Skeletal muscle satellite cell (primary cell): ENCODE measurements around the gene USPL1. TPM values are rescaled to one million over a fixed set of nuclear protein-coding genes. Genes with fewer than 3 reads are reported as not detected.
A peak's percentile ranks its signal among the peaks of the same experiment; 100 is the strongest.

Source experiments
- H3K27me3 ChIP-seq: 2 replicates; pipeline ENCODE4 v1.7.0; 2013; ENCODE audit warnings: low read length; ENCODE audit not compliant: control insufficient read depth, insufficient read depth
- H3K36me3 ChIP-seq: 2 replicates; pipeline ENCODE4 v1.7.0; 2013; ENCODE audit warnings: mild to moderate bottlenecking, control low read depth, low read length; ENCODE audit not compliant: insufficient read depth
- H3K4me1 ChIP-seq: 2 replicates; pipeline ENCODE4 v1.7.0; 2013; ENCODE audit warnings: low read length; ENCODE audit not compliant: control insufficient read depth, insufficient read depth
- H3K4me2 ChIP-seq: 2 replicates; pipeline ENCODE4 v1.7.0; 2013; ENCODE audit warnings: mild to moderate bottlenecking, low read length
- H3K4me3 ChIP-seq: 2 replicates; pipeline ENCODE4 v1.7.0; 2013; ENCODE audit warnings: low read length
- H3K9ac ChIP-seq: 2 replicates; pipeline ENCODE4 v1.7.0; 2013; ENCODE audit warnings: mild to moderate bottlenecking, low read depth, low read length, moderate library complexity
- H3K9me3 ChIP-seq: replicated peaks from 2 replicates; pipeline ENCODE4 v1.7.0; 2013; ENCODE audit warnings: mild to moderate bottlenecking, control low read depth, low read length
- total RNA-seq: library from RNA; depleted of rRNA; stranded (reverse); fragments of >200 nt; gene quantifications from 2 replicates; pipeline ENCODE4 v1.2.3, GENCODE V29; 2012; rRNA removed

USPL1 gene
- total RNA-seq, result 12.5 and 13.7 TPM in 2 replicates

DNA sequence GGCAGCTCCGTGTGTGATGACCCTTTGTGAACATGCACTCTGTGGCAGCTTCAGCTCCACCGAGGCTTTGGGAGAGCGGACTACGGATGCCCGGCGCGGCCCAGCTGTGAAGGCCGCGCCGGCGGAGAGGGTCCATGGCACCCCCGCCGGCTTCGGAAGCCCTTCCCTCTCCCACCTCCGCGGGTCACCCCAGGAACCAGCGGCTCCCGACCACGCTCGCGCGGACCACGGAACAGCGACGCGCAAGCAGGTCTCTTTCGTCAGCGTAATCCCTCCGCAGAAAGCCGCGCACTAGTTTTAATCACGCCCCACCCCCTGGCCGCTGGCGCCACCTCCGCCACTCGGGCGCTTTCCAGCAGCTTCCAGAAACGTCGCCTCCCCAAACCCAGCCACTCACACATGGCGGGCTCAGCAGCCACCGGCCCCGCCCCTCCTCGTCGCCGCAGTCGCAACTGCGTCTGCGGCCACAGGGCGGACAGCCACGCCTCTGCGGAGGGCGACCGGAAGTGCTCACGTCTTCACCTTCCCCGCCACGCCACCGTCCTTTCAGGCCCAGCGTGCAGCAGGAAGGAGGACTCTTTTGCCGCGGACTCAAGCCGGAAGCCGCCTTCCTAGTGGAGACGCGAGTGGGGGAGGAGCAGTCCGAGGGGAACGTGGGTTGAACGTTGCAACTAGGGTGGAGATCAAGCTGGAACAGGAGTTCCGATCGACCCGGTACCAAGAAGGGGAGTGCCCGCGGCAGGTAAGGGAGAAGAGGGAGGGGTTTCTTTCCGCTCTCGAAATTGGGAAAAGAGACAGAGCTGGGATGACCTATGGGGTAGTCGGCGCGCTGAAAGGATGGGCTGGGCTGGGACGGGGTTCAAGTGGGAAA, at the start of gene USPL1:
TSS of gene USPL1 (plus strand) at position 606 of the 871 bp plus-strand sequence. CDS start 3,221 bp downstream, outside the sequence.
- H3K4me2 ChIP-seq, result peak within 1 kb of the TSS; percentile 90
- no peaks in the 10 kb centered on the region for H3K27me3 ChIP-seq
- H3K4me1 ChIP-seq, result peaks cover 22% of the 10 kb centered on the region
- peak within 1 kb of the TSS; percentile 96 for H3K9ac ChIP-seq
- peak within 1 kb of the TSS; percentile 97 for H3K4me3 ChIP-seq
- no peaks in the 10 kb centered on the region for H3K9me3 ChIP-seq
- H3K36me3 ChIP-seq, result no peaks in the 10 kb centered on the region

DNA sequence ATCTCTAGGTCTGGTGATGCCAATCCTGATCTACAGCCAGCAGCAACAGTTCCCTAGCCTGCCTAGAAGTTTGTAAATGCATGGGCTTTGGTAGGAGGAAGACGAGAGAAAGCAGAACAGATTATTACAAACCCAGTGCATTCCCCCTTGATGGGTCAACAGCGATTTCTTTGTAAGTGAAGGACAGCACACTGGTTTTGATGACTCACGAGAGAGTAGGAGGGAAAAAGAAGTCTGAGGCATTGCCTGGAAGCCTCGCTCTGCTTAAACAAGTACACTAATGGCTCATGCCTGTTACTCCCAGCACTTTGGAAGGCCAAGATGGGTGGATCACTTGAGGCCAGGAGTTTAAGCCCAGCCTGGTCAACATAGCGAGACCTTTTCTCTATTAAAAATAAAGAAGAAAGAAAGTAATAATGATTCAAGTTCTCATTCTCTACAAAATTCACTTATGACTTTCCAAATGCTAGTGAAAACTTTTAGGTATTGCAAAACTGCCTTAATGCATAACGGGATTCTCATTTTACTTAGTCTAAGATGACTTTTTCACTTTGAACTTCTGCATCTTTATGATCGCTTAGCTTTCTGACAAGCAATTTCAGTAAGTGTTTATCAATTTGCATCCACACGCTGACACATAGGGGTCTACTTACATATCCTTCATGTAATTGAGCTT, 47.7 kb upstream of the USPL1 start:
- Histone ChIP-seq H3K4me1 (peaks cover 24% of the 10 kb centered on the region), H3K4me3 (peak overlapping the region; percentile 24), H3K36me3 (no peaks in the 10 kb centered on the region), H3K9me3 (no peaks in the 10 kb centered on the region), H3K4me2 (peak overlapping the region; percentile 53), H3K27me3 (no peaks in the 10 kb centered on the region), H3K9ac (peak overlapping the region; percentile 4)

DNA sequence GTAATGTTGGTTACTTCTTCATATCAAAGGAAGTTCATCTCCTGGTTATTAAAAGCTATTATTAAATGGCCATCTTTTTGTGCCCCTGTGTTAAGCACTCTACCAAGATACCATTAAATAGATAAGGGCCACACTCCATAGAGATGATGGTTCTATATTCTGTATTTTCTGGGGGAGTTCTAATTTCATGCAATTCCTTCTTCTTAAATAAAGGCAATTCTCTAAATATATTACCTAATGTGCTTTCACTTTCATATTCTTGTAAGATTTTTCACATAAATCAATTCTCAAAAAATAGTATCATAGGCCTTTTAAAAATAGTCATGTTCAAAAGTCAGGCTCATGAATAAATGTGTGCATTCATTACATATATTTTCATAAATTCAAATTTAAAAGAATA, 47.0 kb upstream of the USPL1 start:
- peak overlapping the region; percentile 21 for H3K4me2 ChIP-seq
- no peak overlapping the region for H3K9ac ChIP-seq
- peaks cover 24% of the 10 kb centered on the region for H3K4me1 ChIP-seq
- H3K27me3 ChIP-seq, result no peaks in the 10 kb centered on the region
- H3K4me3 ChIP-seq, result no peak overlapping the region
- no peaks in the 10 kb centered on the region for H3K9me3 ChIP-seq
- no peaks in the 10 kb centered on the region for H3K36me3 ChIP-seq

DNA sequence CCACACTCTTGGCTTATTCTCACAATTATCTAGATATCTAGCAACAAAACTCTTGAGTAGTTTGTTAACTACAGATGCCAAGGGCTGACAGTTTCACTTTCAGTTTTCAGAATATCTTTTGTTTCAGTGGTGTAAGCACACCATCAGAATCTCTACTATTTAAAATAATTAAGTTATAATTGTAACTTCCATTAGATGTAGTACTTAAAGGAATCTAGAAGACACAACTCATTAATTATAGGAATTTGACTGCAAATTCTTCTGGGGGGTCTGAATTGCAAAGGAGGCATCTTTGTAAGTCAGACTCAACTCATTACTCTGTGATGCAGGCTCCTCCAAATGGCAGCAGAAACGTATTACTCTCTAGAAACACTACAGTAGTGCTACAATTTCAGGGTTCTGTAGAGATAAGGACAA, 44.9 kb upstream of the USPL1 start:
- Histone ChIP-seq H3K36me3 (no peaks in the 10 kb centered on the region), H3K4me1 (peaks cover 37% of the 10 kb centered on the region), H3K4me2 (peak overlapping the region; percentile 86), H3K9me3 (no peaks in the 10 kb centered on the region), H3K9ac (peak overlapping the region; percentile 81), H3K27me3 (no peaks in the 10 kb centered on the region), H3K4me3 (peak overlapping the region; percentile 65)

DNA sequence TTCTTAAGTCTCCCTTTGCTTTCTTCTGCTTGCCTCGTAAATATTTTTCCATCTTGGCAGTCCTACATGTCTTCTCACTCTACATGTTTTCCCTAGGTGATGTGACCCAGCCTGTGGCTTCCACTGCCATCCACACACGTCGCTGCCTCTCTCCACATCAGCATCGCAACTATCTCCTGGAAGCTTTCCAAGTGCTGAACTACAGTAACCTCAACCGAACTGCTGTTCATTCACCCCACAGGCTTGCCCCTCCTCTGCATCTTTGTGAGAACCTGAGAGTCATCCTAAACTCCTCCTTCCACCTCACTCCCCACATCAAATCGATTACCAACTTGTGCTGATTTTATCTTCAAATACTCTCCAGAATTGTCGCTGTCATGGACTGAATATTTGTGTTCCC, 41.2 kb upstream of the USPL1 start:
- H3K9ac ChIP-seq, result no peak overlapping the region
- H3K27me3 ChIP-seq, result no peaks in the 10 kb centered on the region
- no peak overlapping the region for H3K4me2 ChIP-seq
- H3K4me3 ChIP-seq, result no peak overlapping the region
- no peaks in the 10 kb centered on the region for H3K36me3 ChIP-seq
- peaks cover 24% of the 10 kb centered on the region for H3K4me1 ChIP-seq
- H3K9me3 ChIP-seq, result no peaks in the 10 kb centered on the region

DNA sequence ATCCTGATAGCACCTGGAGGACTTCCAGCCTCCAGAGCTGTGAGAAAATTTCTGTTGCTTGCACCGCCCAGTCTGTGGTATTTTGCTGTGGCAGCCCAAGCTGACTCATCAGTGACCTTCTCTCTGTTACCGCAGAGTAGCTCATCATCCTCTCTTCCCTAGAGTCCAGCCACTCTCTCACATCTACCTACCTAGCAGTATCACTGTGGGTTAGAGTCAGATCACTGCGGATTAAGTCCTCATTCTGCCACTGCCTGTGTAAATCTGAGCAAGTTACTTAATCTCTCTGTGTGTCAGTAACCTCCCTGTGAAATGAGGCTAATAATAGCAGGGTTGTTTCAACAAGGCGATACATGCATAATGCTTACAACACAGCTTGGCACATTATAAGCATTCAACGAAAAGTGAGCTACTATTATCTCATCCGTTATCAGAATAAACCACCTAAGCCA, 40.3 kb upstream of the USPL1 start:
- Histone ChIP-seq H3K9me3 (no peaks in the 10 kb centered on the region), H3K9ac (no peak overlapping the region), H3K4me3 (no peak overlapping the region), H3K4me1 (peaks cover 17% of the 10 kb centered on the region), H3K27me3 (no peaks in the 10 kb centered on the region), H3K4me2 (no peak overlapping the region), H3K36me3 (no peaks in the 10 kb centered on the region)

DNA sequence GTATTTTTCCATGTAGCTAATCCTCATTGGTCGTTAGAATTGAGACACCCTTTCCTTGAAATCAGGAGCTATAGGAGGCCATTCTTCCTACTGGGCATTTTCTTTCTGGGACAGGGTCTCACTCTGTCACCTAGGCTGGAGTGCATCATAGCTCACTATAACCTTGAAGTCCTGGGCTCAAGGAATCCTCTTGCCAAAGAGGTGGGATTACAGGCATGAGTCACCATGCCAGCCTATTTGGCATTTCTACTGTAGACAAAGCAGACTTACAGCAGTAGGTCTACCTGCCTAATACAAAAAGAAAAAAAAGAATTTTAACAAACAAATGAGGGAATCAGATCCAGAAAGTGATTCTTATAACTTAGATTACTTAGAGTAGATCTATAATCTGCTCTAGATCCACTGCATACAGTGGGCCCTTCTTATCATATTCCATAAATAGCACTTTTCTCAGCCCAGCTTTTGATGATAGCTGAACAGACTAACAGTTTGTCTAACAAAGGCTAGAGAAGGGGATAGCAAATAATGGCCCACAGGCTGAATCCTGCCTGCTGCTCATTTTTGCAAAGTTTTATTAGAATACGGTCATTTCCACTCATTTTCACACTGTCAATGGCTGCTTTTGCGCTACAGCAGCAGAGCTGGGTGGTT, 36.7 kb upstream of the USPL1 start:
- Histone ChIP-seq H3K27me3 (no peaks in the 10 kb centered on the region), H3K9me3 (no peaks in the 10 kb centered on the region)

DNA sequence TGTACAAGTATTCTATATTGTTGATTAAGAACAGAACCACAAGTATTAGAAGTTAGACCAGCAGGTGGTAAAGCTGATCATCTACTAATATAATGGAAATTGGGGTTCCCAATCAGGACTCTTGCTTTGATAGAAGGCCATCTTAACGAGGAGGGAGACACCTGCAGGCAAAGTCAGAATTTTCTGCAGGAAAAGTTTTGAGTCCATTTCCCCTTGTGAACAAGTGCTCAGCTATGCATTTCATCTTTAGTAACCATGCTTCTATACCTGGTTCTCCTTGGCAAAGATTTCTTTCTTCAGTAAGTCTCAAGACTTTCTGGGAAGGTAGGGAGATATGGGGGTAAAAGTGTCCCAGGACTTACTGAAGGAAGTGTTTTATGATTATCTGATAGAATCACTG, 36.1 kb upstream of the USPL1 start:
- H3K4me3 ChIP-seq, result no peak overlapping the region
- H3K9ac ChIP-seq, result no peak overlapping the region
- H3K27me3 ChIP-seq, result no peaks in the 10 kb centered on the region
- no peaks in the 10 kb centered on the region for H3K9me3 ChIP-seq
- H3K4me1 ChIP-seq, result peaks cover 29% of the 10 kb centered on the region
- H3K36me3 ChIP-seq, result no peaks in the 10 kb centered on the region
- no peak overlapping the region for H3K4me2 ChIP-seq

More for the DNA sequence above, 36.7 kb upstream of the USPL1 start:
- Histone ChIP-seq H3K4me1 (peaks cover 23% of the 10 kb centered on the region), H3K9ac (no peak overlapping the region), H3K36me3 (no peaks in the 10 kb centered on the region), H3K4me3 (no peak overlapping the region), H3K4me2 (no peak overlapping the region)

DNA sequence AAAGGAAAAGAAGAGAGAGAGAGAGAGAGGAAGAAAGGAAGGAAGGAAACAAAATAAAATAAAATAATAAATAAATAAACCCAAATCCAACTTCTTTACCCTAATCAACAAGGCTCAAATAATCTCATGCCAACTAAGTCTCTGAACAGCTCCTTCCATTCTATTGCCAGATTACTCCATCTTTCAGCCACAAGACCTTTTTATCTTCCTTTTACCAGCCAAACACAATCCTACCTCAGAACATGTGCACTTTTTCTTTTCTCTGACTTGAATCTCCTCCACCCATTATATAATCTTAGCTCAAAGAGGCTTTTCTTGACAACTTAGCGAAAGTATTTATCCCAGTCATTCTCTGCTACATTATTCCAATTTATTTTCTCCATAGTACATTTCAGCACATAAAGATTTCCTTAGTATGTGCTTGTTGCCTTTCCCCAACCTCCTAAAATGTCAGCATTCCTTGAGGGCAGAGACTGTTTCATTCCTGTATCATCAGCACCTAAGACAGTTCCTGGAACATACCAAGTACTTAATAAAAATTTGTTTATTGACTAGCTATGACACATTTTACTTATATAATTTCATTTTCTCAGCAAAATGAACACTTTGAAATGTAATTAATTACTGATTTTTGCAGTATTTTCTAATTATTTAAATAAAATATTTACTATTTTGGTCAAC, 33.5 kb upstream of the USPL1 start:
- H3K9me3 ChIP-seq, result no peaks in the 10 kb centered on the region
- H3K4me3 ChIP-seq, result no peak overlapping the region
- H3K9ac ChIP-seq, result no peak overlapping the region
- no peak overlapping the region for H3K4me2 ChIP-seq
- H3K36me3 ChIP-seq, result no peaks in the 10 kb centered on the region
- no peaks in the 10 kb centered on the region for H3K27me3 ChIP-seq
- peaks cover 17% of the 10 kb centered on the region for H3K4me1 ChIP-seq

DNA sequence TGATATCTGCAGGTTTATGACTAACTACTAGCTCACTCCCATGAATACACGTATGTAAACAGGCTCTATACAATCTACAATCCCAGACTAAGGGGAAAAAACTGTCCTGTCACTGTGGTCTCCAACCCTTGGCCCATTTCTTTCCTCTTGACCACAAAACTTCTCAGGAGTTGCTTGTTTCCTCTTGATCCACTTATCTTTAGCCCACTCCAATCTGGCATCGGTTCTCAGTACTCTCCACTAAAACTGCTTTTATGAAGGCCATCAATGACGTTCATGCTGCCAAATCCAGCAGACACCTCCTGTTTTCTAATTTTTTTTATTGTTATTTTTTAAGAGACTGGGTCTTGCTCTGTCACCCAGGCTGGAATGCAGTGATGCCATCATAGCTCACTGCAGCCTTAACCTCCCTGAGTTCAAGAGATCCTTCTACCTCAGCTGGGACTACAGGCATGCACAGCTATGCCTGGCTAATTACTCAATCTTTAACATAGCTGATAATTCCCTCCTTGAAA, 31.9 kb upstream of the USPL1 start:
- H3K4me3 ChIP-seq, result no peak overlapping the region
- peaks cover 15% of the 10 kb centered on the region for H3K4me1 ChIP-seq
- H3K4me2 ChIP-seq, result peak overlapping the region; percentile 12
- H3K9me3 ChIP-seq, result no peaks in the 10 kb centered on the region
- no peaks in the 10 kb centered on the region for H3K27me3 ChIP-seq
- H3K36me3 ChIP-seq, result no peaks in the 10 kb centered on the region
- no peak overlapping the region for H3K9ac ChIP-seq

DNA sequence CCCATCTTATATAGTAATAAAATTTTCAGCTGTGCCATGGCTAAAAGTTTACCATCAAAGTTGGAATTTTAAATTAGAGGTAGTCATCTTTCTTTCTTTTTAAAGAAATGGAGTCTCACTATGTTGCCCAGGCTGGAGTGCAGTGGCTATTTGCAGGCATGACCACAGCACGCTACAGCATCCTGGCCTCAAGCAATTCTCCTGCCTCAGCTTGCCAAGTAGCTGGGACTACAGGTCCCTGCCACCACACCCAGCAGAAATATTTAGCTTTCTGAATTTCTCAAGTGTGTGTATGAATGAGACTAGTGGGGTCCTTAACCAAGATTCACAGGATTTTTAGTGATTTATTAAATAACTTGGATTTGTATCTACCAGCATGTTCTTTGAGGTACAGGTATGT, 30.5 kb upstream of the USPL1 start:
- H3K36me3 ChIP-seq, result no peaks in the 10 kb centered on the region
- no peak overlapping the region for H3K9ac ChIP-seq
- H3K4me3 ChIP-seq, result no peak overlapping the region
- H3K27me3 ChIP-seq, result no peaks in the 10 kb centered on the region
- H3K4me2 ChIP-seq, result no peak overlapping the region
- H3K9me3 ChIP-seq, result no peaks in the 10 kb centered on the region
- peaks cover 15% of the 10 kb centered on the region for H3K4me1 ChIP-seq
